GM19193 (cell line): ENCODE results near the gene SLC12A9.

ENCODE experiments used
- POLR2A ChIP-seq: IDR thresholded peaks from 4 replicates; pipeline ENCODE4 v1.6.1; 2011; ENCODE audit not compliant: insufficient read depth, insufficient read length; ENCODE audit errors: extremely low read depth

The SLC12A9 gene

GRCh38 chr7:100893318-100893895, 40.9 kb downstream of the SLC12A9 start:
- TF ChIP-seq POLR2A = no peak

GRCh38 chr7:100893910-100894721, 41.6 kb downstream of the SLC12A9 start:
- no peak for TF ChIP-seq POLR2A

GRCh38 chr7:100894860-100895700, 42.6 kb downstream of the SLC12A9 start:
- no peak for TF ChIP-seq POLR2A

- no peak for TF ChIP-seq POLR2A
Observed at GRCh38 chr7:100895701-100895955, 43.1 kb downstream of the SLC12A9 start, which contains the start of gene ACHE. ACHE (minus strand) TSS chr7:100895888; CDS start chr7:100894232, 1,656 bp downstream.

GRCh38 chr7:100895956-100896731, 43.6 kb downstream of the SLC12A9 start:
- no peak for TF ChIP-seq POLR2A

GRCh38 chr7:100896732-100897608, 44.5 kb downstream of the SLC12A9 start:
- TF ChIP-seq POLR2A = no peak

GRCh38 chr7:100897772-100898454, 45.4 kb downstream of the SLC12A9 start:
- no peak for TF ChIP-seq POLR2A

GRCh38 chr7:100899432-100899831, 46.9 kb downstream of the SLC12A9 start:
- no peak for TF ChIP-seq POLR2A

- no peak for TF ChIP-seq POLR2A
Observed at GRCh38 chr7:100900978-100901377, 48.5 kb downstream of the SLC12A9 start.

GRCh38 chr7:100901921-100902332, 49.4 kb downstream of the SLC12A9 start:
- no peak for TF ChIP-seq POLR2A

GRCh38 chr7:100902638-100903037, 50.1 kb downstream of the SLC12A9 start:
- no peak for TF ChIP-seq POLR2A

GRCh38 chr7:100908512-100908911, 56.0 kb downstream of the SLC12A9 start:
- no peak for TF ChIP-seq POLR2A

- TF ChIP-seq POLR2A = no peak
Observed at GRCh38 chr7:100911484-100911883, 59.0 kb downstream of the SLC12A9 start.
